NCI-H2029 (cell line): ENCODE measurements around the gene GPRC5D.

Experiments used
- DNase-seq: peaks from one replicate; lab custom pipeline; 2025; lab: John Stamatoyannopoulos, UW

GPRC5D gene

DNA sequence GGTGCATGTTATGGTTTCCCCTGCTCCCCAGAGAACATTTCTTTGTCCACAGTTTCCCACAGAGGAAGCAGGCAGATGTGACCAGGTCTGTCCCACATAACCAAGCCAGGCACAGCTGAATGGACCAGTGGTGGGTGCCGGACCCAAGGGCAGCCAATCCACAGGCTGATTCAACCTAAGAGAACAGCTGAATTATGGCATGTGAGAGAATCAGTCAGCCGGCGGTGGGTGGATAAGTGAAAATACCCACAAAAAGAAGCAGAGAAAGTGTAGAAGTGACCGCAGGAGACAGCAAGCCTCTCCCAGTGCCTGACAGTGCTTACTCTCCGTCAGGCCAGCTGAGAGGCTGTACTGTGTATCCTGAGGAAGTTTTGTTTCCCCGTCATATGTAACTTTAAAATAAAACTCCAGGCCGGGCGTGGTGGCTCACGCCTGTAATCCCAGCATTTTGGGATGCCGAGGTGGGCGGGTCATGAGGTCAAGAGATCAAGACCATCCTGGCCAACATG is 14.9 kb downstream of the GPRC5D start:
- DNase-seq: no peak

DNA sequence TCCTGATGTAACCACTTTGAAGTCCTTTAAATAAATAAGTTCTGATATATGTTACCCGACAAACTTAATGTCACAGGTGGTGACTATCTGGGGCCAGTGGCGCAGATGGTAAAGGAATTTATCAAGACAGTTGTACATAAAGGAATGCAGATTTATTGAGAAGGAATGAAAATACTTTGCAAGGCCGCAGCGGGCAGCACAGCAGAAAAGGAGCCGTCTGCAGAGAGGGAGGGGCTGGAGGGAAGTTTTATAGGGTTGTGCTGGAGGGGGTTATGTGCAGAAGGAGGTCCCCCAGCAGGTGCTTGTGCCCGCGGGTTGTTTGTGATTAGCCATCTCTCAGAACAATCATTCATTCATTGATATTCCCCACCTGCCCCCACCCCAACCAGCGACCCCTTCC is 17.4 kb downstream of the GPRC5D start:
- DNase-seq: no peak

DNA sequence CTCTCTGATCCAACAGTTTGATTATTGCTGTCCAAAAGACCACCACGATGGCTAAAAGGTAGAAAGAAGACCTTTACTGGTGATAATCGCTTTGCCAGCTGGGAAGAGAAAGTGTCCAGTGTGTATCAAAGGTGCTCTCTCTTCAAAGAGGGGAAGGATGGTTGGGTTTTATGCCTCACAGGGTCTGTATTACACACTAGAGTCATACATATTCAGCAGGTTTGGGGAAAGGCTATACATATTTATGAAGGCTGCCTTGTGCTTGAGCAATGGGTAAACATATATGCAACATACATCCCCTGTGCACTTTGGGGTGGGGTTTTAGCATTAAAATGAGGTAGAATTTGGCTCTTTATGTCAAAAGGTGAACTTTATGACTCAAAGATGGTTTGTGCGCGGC is 18.2 kb downstream of the GPRC5D start:
- no peak for DNase-seq

DNA sequence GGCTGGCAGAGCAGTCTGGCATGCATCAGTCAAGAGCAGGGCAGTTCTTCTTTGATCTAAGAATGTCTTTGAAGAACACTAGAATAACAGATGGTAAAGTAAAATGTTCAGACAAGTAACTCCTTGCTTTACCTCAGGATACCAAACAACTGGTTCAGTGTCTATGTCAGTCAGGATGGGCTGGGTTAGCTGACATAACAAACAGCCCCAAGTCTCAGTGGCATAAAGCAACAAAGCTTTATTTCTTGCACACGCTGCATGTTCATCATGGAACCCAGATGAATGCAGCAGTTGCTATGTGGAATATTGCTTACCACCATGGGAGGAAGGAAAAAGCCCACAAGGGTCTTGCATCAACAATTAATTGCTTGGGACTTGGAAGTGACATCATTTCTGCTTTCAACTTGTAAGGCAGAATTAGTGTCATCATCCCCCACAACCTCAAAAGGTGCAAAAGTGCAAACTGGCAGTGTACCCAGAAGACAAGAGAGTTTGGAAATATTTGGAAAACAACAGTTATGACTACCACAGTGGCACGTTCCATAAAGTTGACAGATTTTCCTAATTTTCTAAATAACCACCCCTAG is 21.2 kb downstream of the GPRC5D start:
- DNase-seq: no peak

DNA sequence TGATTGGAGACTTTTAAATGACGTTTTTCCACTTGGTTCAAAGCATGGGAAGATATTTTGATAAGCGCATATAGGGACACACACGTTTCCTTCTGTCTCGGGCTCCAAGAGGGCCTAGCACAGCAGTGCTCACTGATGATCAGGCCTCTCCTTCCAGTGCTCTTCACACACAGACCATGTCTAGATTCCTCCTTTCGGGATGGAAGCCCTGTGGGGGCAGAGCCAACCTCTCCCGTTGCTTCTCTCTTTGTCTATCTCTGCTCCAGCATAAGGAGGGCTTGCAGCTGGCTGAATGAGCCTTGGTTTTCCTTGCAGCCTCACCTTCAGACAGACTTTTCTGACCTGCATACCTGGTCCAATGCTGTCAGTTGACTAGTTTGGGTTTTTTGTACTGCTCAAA is 22.3 kb downstream of the GPRC5D start:
- no peak for DNase-seq

DNA sequence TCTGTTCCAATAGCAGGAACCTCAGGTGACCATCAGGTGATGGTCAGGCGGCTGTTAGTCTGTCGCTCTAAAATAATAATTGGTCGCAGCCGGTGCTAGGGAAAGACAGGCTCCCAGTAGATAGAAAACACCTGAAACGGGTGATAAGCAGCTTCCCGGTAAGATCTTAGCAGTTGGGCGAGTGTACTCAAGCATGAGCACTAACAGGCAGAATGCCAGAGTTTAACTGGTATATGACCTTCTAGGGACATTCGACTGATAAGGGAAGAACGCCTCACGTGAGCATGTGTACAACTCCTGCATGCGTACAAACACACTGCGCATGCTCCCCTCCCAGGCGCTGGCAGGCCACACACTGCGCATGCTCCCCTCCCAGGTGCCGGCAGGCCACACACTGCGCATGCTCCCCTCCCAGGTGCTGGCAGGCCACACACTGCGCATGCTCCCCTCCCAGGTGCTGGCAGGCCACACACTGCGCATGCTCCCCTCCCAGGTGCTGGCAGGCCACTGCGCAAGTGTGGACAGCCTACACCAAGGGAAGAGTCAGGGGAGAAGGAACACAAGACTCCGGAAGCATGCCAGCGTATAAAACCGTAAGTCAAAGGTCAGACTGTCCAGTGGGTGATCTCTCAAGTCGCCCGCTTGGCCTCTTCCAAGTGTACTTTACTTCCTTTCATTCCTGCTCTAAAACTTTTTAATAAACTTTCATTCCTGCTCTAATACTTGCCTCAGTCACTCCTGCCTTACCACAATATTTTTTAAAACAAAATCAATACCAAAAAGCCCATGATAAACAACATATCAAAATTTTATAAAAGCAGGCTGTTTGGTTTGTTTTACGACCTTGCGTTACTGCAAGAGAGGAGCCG is 24.5 kb downstream of the GPRC5D start:
- peak; percentile 97 for DNase-seq

DNA sequence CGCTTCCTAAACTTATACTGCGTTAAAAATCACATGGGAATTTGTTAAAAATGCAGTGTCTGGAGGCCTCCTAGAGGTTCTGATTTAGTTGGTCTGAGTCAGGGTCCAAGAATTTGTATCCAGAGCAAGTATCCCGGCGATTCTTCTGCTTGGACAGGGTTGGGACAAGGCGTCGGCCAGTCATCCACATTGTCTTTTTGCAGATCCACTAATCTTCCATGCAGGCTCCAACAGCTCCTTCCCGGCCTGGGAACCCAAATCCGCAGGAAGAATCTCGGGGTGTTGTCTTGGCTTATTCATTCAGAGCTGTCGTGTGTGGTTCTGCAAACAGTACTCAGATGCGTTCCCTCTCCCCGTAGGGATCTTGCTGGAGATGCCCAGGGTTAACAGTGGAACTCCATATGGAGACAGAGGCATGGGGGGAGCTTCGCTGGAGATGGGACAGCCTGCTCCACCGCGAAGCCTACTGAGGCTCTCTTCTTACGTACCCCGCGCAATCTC is 25.3 kb downstream of the GPRC5D start:
- no peak for DNase-seq

DNA sequence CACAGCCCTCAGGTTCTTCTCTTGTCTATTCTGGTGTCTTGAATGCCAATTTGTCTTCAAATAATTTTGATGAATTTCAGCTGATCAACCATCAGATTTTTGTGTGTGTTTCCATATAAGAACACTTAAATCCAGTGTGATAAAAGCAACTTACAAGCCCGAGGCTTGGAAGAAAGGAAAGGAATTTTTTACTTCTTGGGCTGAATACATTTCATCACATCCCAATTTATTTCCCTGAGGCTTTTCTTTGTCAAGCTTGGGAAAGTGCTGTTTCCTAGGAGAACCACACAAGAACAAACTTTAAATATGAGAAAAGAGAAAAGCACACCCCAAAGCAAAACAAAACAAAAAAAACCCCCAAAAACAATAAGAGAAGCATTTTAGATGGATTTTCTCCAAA is 26.6 kb downstream of the GPRC5D start:
- no peak for DNase-seq

DNA sequence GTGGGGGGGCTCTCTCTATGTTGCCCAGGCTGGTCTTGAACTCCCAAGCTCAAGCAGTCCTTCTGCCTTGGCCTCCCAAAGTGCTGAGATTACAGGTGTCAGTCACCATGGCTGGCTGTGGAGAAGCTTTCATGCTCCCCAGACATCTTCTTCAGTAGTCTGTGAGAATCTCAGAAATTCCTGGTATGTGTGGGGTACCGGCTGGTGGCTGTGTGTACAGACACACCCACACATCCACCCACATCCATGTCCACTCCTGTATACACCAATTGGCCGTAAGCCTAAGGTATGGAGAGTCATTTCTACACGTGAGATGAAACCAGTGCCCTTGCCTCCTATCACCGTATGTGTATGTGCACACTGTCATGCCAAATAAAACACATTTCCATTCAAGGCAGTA is 27.8 kb downstream of the GPRC5D start:
- no peak for DNase-seq

DNA sequence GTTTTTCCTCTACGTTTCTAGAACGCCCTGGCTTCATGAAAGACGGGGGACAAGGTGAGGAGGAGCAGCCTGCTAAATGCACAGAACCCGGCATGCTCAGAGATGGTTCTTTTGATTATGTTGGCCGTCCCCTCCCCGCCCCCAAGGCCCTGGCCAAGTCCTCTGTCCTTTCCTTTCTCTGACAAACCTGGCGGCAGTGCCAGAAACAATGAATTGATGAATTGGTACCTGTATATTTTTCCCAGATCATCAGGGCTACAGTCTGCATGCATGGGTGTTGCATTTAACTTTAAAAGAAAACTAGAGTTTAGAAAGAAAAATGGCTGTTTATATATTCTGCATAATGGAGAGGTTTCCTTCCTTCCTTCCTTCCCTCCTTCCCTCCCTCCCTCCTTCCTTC is 29.0 kb downstream of the GPRC5D start:
- DNase-seq: no peak

DNA sequence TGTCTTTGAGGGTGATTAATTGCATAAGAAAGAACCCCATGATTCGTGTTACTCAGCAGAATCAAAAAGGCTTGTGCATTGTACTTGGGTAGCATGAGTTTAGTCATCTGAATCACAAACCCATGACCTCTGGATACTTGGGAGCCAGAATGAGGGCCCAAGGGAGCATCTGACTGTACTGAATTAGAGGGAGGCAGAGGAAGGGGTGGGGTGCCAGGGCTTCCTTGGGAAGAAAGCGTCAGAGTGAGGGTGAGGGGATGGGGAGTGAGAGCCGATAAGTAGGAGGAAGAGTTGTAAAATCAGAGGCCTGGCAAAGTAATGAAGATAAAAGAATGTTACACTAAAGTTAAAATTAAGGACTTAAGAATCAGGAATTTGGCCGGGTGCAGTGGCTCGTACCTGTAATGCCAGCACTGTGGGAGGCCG is 29.8 kb downstream of the GPRC5D start:
- DNase-seq: no peak

DNA sequence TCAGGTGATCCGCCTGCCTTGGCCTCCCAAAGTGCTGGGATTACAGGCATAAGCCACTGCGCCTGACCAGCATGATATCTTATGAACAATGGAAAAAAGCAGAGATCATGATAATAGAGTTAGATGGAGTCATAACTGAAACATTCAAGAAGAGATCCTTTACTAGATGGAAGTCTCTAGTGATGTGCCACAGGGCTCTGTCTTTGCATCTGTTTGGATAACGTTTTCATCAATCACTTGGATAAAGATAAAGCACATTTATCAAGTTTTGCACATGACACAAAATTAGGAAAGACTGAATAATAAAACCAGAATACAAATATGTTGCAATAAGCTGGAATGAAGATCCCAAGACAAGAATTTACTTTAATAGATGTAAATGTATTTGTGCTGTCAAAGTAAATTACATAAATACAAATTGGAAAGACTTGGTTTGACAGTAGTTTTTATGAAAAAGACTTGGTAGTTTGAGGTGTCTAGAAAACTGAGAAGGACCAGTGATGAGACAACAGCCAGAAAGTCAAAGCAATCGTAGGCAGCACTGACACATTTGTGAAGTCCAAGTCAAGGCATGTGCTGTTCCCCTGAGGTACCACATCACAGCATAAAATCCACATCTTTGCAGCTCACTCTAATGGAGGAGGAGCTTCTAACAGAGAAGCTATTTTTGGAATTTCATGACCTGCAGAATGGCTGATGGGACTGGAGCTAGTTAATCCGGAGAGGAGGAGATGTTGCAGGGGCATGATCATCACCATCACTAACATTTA is 32.1 kb downstream of the GPRC5D start:
- no peak for DNase-seq

DNA sequence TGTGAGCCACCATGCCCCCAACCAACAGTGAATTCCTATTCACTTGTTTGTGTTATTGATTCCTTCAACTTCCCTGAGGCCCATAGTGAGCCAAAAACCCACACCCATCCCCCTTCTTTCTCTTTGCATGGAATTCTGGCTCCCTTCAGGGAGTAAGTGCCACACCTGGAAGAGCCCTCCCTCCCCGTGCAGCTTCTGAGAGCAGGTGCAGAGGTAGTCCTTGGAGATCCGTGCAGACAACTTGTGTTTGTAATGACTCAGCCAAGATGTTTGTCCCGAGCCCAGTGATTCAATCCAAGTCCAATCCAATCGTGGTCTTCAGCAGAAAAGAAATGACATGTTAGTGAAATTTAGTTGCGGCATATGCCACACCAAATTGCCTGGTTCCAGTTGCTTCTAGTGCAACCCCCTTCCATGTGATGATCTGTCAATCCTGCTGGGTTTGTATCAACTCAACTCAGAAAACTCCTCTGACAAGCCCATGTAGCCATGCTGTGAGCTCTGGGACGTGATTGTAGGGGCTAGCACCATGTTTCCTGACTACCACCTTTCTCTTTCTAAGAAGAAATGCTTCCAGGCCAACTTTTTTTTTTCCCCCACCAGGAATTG is 33.1 kb downstream of the GPRC5D start:
- DNase-seq: no peak

DNA sequence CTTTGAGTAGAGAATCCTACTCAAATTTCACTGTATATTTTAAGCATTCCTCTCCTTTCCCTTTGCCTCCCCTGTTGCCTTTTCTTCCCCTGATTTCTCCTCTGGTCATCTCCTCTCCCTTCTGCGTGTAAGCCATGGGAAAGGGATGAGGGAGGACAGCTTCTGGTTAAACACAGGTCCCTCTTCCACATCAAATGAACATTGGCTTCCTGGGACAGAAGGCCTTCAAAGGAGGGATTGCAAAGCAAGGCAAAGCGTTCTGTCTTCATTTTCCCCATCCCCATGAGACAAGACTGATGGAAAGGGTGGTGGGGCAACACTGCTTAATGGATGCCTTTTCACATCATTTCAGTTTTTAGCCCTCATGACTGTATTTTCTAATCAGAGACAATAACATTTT is 34.5 kb downstream of the GPRC5D start:
- DNase-seq: no peak

DNA sequence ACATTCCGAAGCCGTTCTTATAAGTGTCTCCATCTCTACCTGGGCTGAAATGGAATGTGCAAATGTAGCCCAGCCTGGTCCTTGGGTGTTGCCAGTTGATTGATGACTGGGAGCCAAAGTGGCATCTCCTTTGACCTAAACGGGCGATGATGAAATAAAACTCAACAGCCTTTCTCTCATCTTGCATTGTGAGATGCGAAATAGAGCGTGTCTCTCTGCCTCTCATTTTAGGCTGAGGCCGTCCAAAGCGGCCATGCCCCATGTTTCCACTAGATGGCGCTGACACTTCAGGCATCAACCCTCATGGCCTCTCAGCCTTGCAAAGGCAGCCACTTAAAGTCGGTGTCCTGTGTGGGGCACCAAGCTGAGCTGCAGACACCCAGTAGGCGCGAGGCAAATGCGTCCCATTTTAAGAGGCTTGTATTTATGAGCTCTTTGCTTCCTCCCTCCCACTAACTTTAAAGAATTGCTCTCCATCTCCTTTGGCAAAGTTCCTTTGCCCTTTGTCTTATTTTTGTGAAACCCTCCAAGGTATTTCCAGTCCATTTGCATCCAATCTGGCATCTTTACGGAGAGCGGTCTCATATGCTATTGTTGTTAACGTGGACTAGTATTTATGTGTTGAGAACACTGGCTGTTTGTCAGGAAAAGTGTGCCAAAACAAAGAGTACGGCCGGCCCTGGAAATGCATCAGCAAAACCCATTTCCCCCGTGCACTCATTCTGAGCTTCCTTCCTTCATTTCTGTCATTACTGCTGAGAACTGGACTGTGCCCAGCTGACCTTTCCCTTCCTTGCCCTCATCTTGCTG is 35.6 kb downstream of the GPRC5D start:
- peak; percentile 69 for DNase-seq

DNA sequence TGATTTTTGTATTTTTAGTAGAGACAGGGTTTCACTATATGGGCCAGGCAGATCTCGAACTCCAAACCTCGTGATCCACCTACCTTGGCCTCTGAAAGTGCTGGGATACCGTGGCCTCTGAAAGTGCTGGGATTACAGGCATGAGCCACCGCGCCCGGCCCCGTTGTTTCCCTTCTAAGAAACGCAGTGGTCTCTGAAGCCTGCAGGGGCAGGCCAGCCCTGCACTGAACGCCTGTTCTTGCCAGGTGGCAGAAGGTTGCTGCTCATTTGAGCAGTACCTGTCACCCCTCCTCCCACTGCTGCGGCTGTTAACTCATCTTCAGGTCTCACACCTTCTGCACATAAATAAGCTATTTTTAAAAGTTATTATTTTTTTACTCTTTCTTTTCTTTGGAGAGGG is 36.3 kb downstream of the GPRC5D start:
- no peak for DNase-seq

DNA sequence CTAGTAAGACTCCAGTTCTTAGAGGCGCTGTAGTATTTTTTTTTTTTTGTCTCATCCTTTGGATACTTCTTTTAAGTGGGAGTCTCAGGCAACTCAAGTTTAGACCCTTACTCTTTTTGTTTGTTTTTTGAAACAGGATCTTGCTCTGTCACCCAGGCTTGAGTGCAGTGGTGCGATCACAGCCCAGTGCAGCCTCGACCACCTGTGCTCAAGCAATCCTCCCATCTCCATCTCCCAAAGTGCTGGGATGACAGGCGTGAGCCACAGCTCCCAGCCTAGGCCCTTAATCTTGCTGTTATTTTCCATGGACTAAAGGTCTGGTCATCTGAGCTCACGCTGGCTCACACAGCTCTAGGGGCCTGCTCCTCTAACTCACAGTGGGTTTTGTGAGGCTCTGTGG is 39.3 kb downstream of the GPRC5D start:
- DNase-seq: no peak

DNA sequence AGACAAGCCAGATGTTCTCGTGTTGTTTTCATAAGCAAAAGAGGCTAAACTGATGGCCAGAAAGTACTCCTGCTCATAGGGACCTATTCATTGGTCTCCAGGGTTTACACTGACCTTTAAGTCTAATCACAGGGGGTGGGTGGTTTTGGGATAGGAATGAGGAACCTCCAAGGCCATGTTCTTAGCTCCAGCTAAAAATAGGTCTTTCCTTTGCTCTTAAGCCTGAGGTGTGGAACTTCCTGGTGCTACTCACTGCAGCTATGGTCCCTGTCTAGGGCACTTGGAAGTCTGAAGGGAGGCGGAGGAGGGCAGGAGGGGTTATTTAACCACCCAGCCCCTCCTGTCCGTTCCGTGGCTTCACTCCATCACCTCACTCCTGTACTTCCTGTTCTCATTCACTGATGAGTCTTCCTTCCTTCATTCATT is 42.0 kb downstream of the GPRC5D start:
- DNase-seq: no peak

DNA sequence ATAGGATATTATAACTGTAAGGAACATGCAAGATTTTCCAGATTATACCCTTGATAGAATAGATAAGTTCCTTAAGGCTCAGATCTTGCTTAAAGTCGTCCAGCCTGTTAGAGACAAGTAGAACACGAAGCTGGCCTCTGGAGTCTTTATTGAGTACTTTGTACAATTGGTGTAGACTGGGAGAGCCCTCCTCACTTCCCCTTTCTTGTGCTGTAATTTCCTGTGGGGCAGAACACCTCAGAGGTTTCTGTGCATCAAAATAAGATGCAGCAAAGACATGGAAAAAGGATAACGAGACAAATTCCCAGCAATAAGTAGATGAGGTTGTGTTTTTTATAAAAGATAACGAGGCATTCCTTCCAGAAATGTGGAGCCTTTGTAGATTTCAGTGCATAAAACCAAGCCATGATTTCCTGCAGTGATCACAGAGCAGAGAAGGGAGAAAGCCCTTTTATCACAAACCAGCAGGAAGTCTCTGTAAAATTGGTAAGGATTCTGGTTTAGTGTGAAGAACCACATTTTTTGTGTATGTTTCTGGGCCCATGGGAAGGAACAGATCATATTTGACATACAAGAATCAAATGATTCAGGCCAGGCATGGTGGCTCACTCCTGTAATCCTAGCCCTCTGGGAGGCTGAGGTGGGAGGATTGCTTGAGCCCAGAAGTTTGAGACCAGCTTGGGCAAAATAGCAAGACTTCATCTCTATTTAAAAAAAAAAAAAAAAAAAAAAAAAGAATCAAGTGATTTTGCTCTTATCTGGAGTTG is 42.6 kb downstream of the GPRC5D start:
- DNase-seq: no peak

DNA sequence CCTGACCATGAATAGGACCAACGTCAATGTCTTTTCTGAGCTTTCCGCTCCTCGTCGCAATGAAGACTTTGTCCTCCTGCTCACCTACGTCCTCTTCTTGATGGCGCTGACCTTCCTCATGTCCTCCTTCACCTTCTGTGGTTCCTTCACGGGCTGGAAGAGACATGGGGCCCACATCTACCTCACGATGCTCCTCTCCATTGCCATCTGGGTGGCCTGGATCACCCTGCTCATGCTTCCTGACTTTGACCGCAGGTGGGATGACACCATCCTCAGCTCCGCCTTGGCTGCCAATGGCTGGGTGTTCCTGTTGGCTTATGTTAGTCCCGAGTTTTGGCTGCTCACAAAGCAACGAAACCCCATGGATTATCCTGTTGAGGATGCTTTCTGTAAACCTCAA is 43.3 kb downstream of the GPRC5D start:
- no peak for DNase-seq

DNA sequence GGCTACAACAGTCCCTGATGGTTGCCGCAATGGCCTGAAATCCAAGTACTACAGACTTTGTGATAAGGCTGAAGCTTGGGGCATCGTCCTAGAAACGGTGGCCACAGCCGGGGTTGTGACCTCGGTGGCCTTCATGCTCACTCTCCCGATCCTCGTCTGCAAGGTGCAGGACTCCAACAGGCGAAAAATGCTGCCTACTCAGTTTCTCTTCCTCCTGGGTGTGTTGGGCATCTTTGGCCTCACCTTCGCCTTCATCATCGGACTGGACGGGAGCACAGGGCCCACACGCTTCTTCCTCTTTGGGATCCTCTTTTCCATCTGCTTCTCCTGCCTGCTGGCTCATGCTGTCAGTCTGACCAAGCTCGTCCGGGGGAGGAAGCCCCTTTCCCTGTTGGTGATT is 43.7 kb downstream of the GPRC5D start:
- DNase-seq: no peak
